Colon (tissue), 2 donors: ENCODE results near the gene MARCHF5.

ENCODE experiments used
- FAIRE-seq: peaks from 2 replicates; lab custom pipeline; 2012; peaks lifted over from hg19 to GRCh38; lab: Jason Lieb, UNC
- donor health status: control.
- donor health status: control.

The MARCHF5 gene

GRCh38 chr10:92290837-92291615 lies at the start of gene MARCHF5, which contains the start of gene CPEB3:
Gene MARCHF5 (plus strand): TSS chr10:92291167. CDS start chr10:92291495, 328 bp downstream.
Gene CPEB3 (minus strand): TSS chr10:92291078. CDS start chr10:92240350, 50,728 bp downstream.
- FAIRE-seq: no peak

GRCh38 chr10:92241501-92241900 lies 49.5 kb upstream of the MARCHF5 start:
- no peak for FAIRE-seq

GRCh38 chr10:92242380-92242779 lies 48.6 kb upstream of the MARCHF5 start:
- FAIRE-seq: no peak

GRCh38 chr10:92242910-92243671 lies 47.9 kb upstream of the MARCHF5 start:
- FAIRE-seq: peak; percentile 49

GRCh38 chr10:92244796-92245195 lies 46.2 kb upstream of the MARCHF5 start:
- no peak for FAIRE-seq

GRCh38 chr10:92248566-92248965 lies 42.4 kb upstream of the MARCHF5 start:
- FAIRE-seq: no peak

- FAIRE-seq: no peak
Observed at GRCh38 chr10:92263396-92263795, 27.6 kb upstream of the MARCHF5 start.

- FAIRE-seq: no peak
Observed at GRCh38 chr10:92264249-92264648, 26.7 kb upstream of the MARCHF5 start.

- FAIRE-seq: no peak
Observed at GRCh38 chr10:92265687-92266258, 25.2 kb upstream of the MARCHF5 start.

GRCh38 chr10:92267343-92267742 lies 23.6 kb upstream of the MARCHF5 start:
- no peak for FAIRE-seq

GRCh38 chr10:92268748-92269147 lies 22.2 kb upstream of the MARCHF5 start:
- no peak for FAIRE-seq

- FAIRE-seq: no peak
Observed at GRCh38 chr10:92274071-92274470, 16.9 kb upstream of the MARCHF5 start.

GRCh38 chr10:92278996-92279696 lies 11.8 kb upstream of the MARCHF5 start:
- no peak for FAIRE-seq

GRCh38 chr10:92284112-92284704 lies 6.8 kb upstream of the MARCHF5 start:
- FAIRE-seq: no peak

GRCh38 chr10:92290076-92290836 lies 711 bp upstream of the MARCHF5 start:
- no peak for FAIRE-seq

- FAIRE-seq: no peak
Observed at GRCh38 chr10:92291616-92291865, 574 bp downstream of the MARCHF5 start.

GRCh38 chr10:92291921-92292845 lies 1.2 kb downstream of the MARCHF5 start:
- no peak for FAIRE-seq

GRCh38 chr10:92298487-92298886 lies 7.5 kb downstream of the MARCHF5 start:
- FAIRE-seq: no peak

- FAIRE-seq: no peak
Observed at GRCh38 chr10:92303096-92303495, 12.1 kb downstream of the MARCHF5 start.

GRCh38 chr10:92304061-92304460 lies 13.1 kb downstream of the MARCHF5 start:
- no peak for FAIRE-seq
